HL-60 (cell line): ENCODE measurements around the gene SSX2IP.

ENCODE experiments used
- CTCF ChIP-seq: IDR thresholded peaks from one replicate; pipeline ENCODE4 v1.5.1; 2011; ENCODE audit warnings: low read length, control low read depth, inconsistent platforms; ENCODE audit not compliant: insufficient read depth
- GABPA ChIP-seq: IDR thresholded peaks from 2 replicates; pipeline ENCODE4 v1.6.1; 2012; ENCODE audit warnings: low read depth
- POLR2AphosphoS5 ChIP-seq: IDR thresholded peaks from 2 replicates; pipeline ENCODE4 v1.6.1; 2012; ENCODE audit warnings: low read depth
- REST ChIP-seq: IDR thresholded peaks from 2 replicates; pipeline ENCODE4 v1.6.1; 2012; ENCODE audit warnings: low read depth; ENCODE audit not compliant: insufficient replicate concordance

DNA sequence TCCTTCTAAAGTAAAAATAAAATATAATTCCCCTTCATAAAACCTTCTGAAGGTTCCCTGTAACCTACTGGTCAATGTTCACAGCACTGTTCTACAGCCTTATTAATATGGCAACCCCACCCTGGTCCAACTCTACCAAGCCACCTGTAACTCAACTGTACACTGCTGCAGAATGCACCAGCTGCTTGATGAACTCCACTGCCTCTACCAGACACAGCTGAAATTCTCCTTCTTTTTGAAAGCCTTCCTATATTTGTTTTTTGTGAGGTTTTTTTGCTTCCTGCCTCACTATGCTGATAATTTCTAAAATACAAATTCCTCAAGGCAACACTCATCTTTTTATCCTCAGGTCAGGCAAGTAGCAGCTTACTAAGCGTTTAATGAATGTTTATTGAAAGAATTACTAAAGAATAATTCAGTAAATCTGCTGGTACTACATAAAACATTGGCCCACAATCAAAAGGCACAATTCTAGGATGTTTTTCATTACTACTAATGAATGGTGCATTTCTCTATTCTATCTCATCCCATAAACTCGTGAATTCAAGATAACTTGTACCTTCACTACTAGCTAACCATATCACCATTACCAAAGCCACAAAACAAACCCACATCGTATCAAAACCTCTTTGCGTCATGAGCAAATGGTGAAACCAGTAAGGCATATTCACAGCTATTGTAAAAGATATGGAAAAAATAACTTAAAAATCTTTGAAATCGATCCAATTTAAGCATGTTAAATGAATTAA lies 2.4 kb downstream of the SSX2IP start:
- no peak for TF ChIP-seq CTCF
- TF ChIP-seq POLR2AphosphoS5 = no peak
- no peak for TF ChIP-seq GABPA
- no peak for TF ChIP-seq REST
